Measurements from ENCODE around the gene TSSK2. TPM values are rescaled to one million over a fixed set of nuclear protein-coding genes. Genes with fewer than 3 reads are reported as not detected.
A peak's percentile ranks its signal among the peaks of the same experiment; 100 is the strongest.

Gene TSSK2
- total and polyA plus RNA-seq, 2 experiments from 2014 or later: not detected

DNA sequence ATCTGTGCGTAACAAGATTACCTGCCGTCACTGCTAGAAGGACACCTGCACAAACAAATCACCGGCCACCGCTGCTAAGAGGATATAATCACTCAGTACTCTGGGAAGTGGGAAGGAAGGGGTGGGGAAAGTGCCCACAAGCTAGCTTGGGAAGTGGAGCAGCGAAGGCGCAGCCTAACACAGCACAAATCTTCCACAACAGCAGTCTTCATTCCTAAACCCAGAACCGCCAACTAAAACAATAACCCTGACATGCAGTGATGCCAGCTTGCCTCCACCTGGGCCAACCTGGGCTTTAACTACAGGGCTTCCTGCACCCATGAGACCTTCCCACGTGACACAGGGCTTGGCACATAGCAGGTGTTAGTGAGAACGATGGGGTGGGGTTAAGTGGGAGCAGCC, 14.0 kb upstream of the TSSK2 start:
- Histone ChIP-seq H3K36me3 (no peaks in the 10 kb centered on the region), H3K9me3 (ENCODE audit: low read depth) (no peaks in the 10 kb centered on the region), H3K27ac (no peak overlapping the region), H3K4me3 (no peak overlapping the region), H3K4me1 (ENCODE audit: low read depth) (peaks cover 3% of the 10 kb centered on the region), H3K27me3 (no peaks in the 10 kb centered on the region)
- DNase-seq (ENCODE audit: low read depth in 1 of 2, low spot score in 1 of 2): no peak
- TF ChIP-seq, protein P1, sequence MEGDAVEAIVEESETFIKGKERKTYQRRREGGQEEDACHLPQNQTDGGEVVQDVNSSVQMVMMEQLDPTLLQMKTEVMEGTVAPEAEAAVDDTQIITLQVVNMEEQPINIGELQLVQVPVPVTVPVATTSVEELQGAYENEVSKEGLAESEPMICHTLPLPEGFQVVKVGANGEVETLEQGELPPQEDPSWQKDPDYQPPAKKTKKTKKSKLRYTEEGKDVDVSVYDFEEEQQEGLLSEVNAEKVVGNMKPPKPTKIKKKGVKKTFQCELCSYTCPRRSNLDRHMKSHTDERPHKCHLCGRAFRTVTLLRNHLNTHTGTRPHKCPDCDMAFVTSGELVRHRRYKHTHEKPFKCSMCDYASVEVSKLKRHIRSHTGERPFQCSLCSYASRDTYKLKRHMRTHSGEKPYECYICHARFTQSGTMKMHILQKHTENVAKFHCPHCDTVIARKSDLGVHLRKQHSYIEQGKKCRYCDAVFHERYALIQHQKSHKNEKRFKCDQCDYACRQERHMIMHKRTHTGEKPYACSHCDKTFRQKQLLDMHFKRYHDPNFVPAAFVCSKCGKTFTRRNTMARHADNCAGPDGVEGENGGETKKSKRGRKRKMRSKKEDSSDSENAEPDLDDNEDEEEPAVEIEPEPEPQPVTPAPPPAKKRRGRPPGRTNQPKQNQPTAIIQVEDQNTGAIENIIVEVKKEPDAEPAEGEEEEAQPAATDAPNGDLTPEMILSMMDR (IDR thresholded peaks at IDR 0.05; ENCODE audit: low read depth, low read length): no peak

DNA sequence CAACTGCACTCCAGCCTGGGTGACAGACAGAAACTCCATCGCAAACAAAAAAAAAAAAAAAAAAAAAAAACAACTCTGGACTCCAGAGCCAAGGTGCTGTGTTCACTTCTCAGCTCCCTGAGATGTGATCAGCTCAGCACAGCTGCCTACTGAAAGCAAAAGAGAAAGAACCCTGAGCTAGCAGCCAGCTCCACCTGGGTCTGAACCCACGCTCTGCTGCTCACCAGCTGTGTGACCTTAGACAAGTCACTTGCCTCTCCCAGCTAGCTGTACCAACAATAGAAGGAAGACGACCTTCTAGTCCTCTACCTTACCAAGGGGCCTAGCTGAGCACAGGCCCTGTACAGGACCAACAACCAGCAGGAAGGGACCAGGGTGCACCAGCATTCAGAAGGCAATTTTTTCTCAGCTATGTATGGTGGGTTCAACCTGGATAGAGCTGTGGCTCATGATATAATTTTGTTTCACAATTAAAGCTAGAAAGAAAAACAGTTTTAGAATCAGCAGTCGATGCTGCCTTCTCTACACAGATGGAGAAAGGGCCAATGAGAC, 12.7 kb upstream of the TSSK2 start:
- no peak overlapping the region for H3K27ac ChIP-seq
- no peak for DNase-seq (ENCODE audit: low read depth in 1 of 2, low spot score in 1 of 2)
- no peaks in the 10 kb centered on the region for H3K27me3 ChIP-seq
- no peaks in the 10 kb centered on the region for H3K36me3 ChIP-seq
- TF ChIP-seq, protein P1 (IDR thresholded peaks at IDR 0.05; ENCODE audit: low read depth, low read length): no peak
- no peak overlapping the region for H3K4me3 ChIP-seq
- peaks cover 7% of the 10 kb centered on the region for H3K4me1 ChIP-seq (ENCODE audit: low read depth)
- no peaks in the 10 kb centered on the region for H3K9me3 ChIP-seq (ENCODE audit: low read depth)

DNA sequence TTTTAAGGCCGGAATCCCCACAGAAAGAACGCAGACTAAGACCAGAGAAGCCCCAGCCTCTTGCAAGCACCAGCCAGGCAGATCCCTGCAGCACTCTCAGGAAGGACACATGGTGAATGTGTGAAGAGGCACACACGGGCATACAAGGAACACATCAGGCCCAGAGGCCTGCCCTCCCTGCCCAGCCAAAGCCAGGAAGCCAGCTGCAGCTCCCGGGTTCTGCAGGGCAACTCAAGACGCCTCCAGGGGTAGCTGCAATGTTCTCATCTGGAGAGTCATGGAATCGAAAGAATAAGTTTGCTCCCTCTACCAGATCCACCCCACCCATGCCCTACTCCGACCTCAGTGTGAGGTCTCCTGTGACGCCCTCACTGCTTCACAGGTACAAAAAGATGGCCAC, 11.2 kb upstream of the TSSK2 start:
- DNase-seq (ENCODE audit: low read depth in 1 of 2, low spot score in 1 of 2): no peak
- Histone ChIP-seq H3K36me3 (no peaks in the 10 kb centered on the region), H3K9me3 (ENCODE audit: low read depth) (no peaks in the 10 kb centered on the region), H3K27ac (no peak overlapping the region), H3K4me3 (no peak overlapping the region), H3K4me1 (ENCODE audit: low read depth) (peaks cover 7% of the 10 kb centered on the region), H3K27me3 (no peaks in the 10 kb centered on the region)
- TF ChIP-seq, protein P1 (IDR thresholded peaks at IDR 0.05; ENCODE audit: low read depth, low read length): no peak

DNA sequence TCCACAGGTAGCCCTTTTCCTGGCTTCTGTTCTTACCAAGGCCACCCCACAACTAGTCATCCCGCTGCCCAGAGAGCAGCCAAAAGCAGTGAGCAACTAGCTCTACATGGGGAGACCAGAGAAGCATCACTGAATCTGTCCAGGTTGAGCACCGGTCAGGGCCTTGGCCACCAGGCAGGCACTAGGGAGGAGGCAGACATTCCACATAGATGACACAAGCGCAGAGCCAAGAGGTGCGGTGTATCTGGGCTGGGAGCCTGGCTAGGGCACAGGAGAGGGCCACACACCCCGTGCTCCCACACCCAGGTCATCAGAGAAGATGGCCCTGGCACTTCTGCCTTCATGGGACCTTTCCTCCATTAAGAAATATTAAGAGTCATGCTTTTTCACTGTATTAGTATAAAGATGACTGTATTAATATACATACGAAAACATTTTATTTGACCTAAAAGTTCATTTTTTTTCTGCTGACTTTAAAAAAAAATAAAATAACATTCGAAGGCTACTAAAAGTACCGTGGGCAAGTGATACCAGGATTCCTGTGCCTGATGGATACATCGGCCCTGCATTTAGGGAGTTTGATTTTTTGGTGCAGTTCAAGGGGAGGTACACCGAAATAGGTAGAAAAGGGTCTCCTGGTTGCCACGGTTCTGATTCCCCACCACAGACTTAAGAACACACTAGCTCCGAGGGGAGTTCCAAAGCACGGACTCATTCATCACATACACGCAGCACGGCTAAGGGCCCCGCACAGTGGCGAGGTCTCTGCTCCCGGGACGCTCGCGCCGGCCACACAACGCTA, 10.1 kb upstream of the TSSK2 start:
- Histone ChIP-seq H3K27ac (peak overlapping the region; percentile 93), H3K4me1 (ENCODE audit: low read depth) (peaks cover 7% of the 10 kb centered on the region), H3K4me3 (peak overlapping the region; percentile 86), H3K36me3 (no peaks in the 10 kb centered on the region), H3K9me3 (ENCODE audit: low read depth) (no peaks in the 10 kb centered on the region), H3K27me3 (no peaks in the 10 kb centered on the region)
- DNase-seq (ENCODE audit: low read depth in 1 of 2, low spot score in 1 of 2): peak in 1 of 2 donors; percentile 28
- TF ChIP-seq, protein P1 (IDR thresholded peaks at IDR 0.05; ENCODE audit: low read depth, low read length): no peak

DNA sequence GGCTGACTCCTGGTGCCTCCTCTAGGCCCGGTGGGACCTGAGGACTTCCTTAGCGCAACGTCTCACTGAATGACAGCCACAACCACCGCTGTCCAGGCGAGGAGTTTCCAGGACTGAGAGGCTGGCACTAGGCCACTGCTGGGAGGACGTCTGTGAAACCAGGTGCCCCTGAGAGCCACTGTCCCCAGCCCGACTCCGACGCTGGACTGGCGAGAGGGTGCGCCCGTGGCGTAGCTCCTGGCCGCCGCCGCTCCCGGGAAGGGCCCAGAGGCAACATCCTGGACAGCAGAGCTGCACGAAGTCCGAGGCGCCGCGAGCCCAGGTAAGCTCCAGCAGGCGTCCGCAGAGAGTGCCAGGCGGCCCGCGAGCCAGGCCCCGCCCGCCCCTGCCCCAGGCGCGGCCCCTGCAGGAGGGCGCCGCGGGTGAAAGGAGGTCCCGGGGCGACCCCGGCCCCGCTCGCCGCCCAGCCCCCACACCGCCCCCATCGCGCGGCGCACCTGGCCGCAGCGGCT, 9.4 kb upstream of the TSSK2 start:
- DNase-seq (ENCODE audit: low read depth in 1 of 2, low spot score in 1 of 2): peak; percentile 30 to 68
- peak overlapping the region; percentile 93 for H3K27ac ChIP-seq
- H3K9me3 ChIP-seq (ENCODE audit: low read depth): no peaks in the 10 kb centered on the region
- H3K36me3 ChIP-seq: no peaks in the 10 kb centered on the region
- no peaks in the 10 kb centered on the region for H3K27me3 ChIP-seq
- TF ChIP-seq, protein P1 (IDR thresholded peaks at IDR 0.05; ENCODE audit: low read depth, low read length): no peak
- H3K4me3 ChIP-seq: peak overlapping the region; percentile 86
- H3K4me1 ChIP-seq (ENCODE audit: low read depth): peaks cover 7% of the 10 kb centered on the region
